GM18499 (cell line): ENCODE results near the gene PARD3B.
"Not testable (repeated sequence)": the region's sequence is repeated elsewhere in the genome, so short reads cannot be mapped to it uniquely, and the experiment has no call there.

Experiments used
- ATAC-seq: cut with Tn5 transposase; IDR thresholded peaks from one replicate; pipeline ENCODE4 v1.9.1; 2021; ENCODE audit warnings: moderate number of reproducible peaks; ENCODE audit not compliant: insufficient read depth, unreplicated experiment

PARD3B gene

DNA sequence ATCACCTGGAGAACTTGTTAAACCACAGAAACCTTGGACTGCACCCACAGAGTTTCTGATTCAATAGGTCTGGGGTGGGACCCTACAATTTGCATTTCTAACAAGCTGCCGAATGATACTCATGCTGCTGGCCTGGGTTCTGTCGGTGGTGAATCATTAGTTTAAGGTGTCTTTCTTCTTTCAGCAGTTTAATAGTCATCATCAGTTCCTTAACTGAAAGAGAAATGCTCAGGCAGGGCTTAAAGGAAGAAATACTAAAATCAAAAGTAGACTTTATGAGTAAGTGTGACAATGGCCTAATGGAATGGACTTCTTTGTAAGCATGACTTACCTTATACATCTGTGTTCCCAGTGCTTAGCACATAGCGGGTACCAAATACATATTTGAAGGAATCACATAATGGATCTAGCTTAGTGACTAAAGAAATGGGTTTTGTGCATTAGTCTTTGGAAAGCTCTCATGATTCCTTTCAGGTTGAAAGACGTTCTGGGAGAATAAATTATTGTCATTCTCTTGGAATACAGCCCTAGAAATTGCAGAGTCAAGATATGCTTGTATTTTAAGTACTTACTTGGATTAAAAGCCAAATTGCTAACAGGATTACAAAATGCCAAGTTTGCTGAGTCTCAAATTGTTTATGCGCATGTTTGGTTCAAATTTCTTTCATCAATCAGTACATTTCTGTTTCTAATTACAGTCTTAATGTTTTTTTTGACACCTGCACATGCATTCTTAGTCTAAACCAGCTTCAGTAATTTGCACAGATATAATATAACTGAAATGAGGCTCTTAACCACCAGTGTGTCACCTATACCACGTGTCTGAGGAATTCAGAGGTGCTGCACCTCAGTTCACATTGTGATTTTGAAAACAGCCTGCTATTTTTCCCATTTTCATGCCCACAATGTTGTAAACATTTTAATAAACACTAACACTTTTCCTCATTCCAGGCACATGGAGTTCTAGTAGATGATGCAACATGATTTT lies 916.7 kb downstream of the PARD3B start:
- no peak for ATAC-seq

DNA sequence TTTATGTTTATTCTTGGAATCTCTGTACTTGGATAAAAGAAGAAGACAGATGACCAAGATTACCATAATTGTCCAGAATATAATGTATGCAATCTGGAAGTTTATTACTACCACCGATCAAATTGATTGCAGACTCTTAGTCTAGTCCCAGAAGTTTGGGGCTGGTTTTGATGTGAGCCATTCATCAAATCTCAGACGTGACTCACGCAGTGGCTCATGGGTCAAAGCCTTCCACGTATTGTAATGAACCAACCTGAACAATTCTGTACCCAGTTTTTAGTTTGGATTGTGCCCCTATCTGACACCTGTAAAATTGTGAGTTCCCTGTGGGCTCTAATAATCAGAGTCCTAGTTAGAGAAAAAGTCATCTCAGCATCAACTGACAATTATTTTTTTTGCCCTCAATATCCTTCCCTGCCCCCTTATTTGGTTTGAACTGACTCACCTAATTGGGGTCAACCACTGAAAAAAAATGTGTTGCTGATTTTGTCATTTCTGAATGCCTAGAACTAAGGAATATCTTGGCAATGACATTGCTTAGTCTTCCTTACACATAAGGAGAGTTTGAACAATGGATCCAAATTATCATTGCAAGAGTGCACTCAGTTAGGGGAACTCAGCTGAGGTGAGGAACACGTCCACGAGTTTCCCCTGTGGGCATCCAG lies 917.5 kb downstream of the PARD3B start:
- ATAC-seq: no peak

DNA sequence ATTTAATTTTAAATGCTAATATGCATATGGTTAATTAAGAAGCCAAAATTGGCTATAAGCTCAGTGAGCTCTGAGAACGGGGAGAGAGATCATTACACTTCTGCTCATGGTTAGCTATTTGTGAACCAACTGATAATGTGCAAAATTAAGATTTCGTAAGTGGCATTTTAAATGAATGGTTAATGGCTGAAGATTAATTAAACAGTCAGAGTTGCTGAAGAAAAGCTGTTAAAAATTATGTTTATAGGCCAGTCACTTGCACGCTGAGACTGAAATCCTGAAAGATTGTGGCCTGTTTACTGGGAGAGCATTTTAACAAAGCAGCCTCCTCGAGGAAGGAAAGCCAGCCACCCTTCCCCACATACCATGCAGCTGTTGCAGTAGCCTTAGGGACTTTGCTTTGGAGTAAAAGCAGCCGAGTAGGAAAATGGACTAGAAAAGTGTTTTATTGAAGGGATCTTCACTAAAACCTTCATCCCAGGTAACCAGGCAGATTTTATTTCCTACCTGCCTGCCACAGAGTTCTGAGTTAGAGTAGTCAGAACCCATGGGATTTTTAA lies 918.3 kb downstream of the PARD3B start:
- no peak for ATAC-seq

DNA sequence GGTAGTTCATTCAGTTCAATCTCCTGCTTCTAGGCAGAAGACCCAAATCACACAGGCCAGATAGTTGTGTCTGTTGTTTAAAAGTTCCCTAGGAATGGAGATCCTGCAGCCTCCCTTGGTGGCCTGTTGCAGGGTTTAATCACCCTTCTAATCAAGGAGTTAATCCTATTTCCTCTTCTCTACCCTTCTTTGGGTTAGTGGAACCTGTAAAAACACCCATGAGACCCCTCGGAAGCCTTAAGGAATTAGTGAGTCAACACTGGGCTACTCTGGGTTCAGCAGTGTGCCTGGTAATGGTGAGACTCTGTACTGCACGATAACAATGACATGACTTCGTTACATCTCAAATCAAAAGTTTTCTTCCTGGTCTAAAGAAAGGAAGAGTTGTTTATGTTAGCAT lies 919.4 kb downstream of the PARD3B start:
- no peak for ATAC-seq

DNA sequence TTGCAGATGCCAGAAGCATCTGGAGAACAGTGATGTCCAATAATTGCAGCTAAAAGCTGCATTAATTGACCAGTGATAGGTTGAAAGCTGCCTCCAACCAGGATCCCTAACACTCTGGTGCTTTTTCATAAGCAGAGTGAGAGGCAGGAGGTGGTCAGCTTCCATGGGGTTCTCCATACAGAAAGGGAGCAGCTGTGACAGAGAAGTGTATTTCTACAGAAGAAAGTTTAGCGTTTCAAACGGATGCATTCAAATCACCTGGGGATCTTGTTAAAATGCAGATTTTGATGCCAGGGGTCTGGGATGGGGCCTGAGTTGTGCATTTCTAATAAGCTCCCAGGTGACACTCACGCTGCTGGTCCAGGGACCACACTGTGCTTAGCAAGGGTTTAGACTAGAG lies 920.5 kb downstream of the PARD3B start:
- no peak for ATAC-seq

DNA sequence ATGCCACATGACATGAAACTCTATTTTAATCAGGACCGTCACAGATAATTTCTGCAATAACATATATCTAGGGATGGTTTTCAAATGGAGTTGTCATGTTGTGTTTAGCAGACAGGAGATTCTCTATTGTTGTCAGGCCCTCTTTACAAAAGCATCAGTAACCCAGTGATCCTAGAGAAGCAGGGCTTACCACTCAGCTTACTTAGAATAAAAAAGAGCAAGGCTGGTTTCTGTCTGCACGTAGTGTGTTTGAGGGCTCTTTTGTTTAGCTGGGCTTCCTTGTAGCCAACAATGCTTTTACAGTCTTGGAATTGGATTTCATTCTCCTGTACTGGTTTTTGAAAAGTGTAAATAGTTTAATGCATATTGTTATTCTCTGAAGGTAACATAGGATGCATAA lies 926.5 kb downstream of the PARD3B start:
- ATAC-seq: no peak

DNA sequence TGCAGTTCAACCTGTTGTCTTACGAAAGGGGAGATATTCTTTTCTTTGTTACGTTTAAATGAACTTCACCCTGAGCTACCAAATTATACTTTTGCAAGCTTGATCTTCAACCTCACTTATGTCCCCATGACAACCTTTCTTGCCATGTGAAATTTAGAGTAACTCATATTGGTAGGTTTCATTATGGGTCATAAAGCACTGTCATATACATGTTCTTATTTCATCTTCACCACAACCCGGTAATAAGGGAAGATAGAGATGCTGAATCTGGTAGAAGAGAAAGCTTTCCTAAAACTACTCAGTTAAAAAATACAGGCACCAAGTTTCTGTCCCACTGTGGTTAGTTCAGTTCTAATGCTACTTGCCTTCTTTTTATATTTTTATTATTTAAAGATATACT lies 928.5 kb downstream of the PARD3B start:
- ATAC-seq: no peak

DNA sequence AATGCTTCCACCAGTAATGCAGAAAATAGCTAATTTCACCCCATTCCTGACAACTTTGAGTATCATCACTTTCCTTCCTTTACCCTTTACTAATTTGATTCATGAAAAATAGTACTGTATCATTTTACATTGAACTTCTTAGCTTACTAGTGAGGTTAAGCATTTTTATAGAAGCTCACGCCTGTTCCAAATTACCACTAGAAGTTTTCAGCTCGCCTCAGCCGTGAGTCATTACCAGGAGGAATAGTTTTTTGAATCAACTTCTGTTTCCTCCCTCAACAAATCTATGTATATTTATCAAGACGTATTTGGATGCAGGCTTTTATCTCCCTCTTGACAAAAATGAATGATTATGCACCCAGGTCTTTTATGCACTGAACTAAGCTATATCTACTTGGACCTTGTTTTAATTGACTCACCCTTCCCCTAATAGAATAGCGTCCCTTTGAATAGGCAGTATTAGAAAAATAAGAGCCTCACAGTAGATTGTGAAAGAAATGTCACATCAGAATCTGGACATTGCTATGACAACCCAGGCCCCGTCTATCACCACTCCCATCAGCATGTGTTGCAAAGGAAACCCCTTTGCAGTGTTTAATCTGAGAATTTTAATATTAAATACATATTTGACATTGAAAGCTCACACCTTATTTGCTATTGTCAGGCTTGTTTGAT lies 929.6 kb downstream of the PARD3B start:
- no peak for ATAC-seq

DNA sequence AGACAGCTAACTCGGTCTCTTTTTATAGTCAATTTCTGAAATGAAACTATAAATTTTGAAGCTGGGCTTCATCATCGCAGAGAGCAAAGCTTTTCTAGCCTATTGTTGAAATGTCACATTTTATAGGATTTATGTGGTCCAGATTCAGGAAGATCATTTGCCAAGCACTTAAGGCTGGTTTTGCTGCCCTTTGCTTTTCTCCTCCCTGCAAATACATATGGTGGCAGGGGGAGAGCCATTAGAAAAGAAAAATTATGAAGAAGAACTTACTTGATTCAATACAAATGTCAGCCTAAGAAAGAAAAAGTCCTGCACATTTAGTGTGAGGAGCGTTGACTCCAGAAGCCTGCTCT lies 930.1 kb downstream of the PARD3B start:
- no peak for ATAC-seq

DNA sequence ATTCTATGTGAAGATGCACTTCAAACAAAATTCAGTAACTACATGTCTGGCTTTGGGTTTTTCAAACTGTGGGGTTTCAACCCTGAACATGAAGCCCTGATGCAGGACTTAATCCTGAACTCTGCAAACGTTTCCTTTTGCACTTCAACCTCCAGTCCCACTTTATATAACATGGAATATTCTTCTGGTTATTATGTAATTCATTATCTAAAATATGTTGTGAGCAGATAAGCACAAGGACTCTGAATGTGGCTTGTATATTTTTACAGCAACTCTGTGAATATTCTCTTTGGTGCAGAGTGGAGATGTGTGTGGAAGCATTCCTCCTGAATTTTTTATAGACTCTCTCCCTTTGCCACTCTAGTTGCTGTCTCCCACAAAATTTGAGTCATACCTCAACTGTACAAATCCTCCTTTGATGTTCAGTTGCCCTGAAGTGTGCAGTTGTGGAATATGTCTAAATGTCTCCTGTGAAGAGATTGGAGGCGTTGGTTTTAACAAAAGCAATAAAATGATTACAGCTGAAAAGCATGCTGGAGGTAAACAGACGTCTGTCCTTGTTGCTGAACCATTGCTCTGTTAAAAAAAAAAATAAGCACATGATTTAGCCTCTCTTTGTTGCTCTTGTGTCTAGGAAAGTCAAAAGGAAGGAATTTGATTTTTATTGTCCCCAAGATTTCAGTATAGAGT lies 931.9 kb downstream of the PARD3B start:
- ATAC-seq: no peak

DNA sequence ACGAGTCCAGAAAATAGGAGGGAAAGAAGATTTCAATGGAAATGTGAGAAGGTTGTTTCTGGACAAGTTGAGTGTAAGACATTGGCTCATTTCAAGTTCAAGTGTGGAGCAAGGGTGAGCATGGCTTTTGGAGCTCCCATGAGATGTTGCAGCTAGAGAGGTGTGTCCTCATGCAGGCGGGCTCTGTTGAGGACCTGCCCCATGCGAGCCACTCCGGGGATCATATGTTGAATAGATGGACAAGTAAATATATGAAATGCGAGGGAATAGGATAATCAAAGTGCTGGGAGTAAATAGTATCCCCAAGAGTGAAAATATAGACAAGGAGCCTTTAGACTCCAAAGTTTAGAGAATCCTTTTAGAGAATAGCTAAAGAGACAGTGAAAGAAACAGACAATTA lies 936.6 kb downstream of the PARD3B start:
- no peak for ATAC-seq

DNA sequence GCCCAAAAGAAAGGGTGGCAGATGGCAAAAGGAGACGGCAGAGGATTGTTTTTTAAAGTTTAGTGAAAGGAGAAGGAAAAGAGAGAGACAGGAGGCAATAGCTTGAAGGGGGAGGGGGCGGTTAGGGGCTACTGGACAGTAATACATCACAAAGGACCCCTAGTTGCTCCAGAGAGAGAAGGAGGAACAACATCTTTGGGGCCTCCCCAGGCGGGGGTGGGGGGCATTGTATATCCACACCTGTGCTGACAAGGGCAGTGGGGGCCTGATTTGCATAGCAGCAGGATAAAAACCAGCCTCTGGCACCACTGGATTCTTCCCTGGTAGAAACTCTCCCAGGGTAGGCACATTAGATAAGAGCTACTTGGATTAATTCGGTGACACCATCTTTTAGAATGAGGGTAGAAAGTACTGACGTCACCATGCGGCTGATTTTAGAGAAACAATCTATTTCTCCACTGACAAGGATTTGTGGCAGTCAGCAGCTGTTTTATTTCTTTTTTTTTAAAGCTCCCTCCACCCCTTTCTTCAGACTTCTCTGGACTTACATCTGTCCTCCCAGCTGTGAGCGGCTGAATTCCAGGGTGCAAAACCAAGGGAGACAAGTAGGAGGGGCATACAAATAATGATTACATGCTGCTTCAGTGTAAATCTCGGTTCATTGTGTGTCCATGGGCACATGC lies 937.3 kb downstream of the PARD3B start:
- ATAC-seq: no peak

DNA sequence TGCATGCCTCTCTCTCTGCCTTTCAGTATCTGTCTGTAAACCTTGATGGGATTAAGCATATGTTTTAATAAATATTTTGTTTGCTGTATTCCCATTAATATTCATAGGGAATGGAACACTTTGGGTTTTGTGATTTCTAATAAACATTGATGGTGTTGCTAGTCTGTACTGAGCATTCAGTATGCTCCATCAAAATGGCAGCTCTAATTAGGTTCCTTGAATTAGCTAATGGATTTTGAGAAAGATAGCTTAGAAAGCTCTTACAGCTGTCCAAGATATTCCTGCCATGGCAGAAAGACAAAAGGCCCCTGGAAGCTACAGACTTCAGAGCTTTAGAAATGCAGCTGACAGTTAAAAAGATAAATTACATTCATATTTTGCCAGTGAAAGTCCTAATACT lies 937.8 kb downstream of the PARD3B start:
- no peak for ATAC-seq

DNA sequence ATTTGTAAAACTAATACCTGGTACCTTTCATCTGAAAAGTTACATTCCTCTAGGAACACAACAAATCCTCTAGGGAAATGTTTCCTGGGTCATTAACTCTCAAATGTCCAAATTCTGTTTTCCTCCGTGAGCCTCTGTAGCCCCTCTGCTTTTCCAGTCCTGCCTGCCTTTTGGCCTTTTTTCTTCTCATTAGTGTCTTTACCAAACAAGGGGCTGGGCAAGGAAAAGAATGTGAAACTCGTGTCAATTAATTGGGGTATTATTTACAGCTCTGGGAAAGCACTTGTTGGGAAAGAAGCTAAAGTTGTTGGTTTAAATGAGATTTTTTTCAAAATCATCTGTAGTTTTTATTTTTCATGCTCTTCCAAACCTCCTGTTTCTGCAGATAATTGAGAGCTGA lies 938.9 kb downstream of the PARD3B start:
- ATAC-seq: no peak

DNA sequence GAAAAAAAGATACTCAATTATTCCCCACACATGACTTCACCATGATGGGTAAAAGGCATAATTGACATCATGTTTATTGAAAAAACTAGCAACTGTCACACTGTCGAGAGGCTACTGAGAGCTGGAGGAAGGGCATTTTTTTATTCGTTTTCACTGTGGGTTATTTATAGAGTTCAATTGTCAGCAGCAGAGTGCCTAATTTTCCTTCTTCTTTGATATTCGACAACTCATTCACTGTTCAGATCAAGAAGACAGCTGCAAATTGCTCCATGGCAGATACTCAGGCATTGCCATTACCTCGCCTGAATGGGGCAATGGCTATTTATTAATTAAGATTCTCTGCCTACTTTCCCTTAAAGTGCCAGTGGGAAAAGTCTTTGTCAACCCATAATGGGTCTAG lies 939.5 kb downstream of the PARD3B start:
- ATAC-seq: no peak

DNA sequence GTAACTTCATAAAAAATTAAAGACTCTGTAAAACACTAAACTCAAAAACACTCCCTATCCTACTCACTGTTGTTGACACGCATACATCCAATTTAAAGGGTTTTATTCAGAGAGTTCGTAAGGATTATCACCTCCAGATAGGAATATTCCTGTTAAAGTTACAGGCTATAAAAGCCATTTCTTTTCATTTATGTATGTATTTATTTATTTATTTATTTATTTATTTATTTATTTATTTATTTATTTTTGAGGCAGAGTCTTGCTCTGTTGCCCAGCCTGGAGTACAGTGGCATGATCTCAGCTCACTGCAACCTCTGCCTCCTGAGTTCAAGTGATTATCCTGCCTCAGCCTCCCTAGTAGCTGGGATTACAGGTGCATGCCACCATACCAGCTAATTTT lies 948.3 kb downstream of the PARD3B start:
- not testable (repeated sequence) for ATAC-seq

DNA sequence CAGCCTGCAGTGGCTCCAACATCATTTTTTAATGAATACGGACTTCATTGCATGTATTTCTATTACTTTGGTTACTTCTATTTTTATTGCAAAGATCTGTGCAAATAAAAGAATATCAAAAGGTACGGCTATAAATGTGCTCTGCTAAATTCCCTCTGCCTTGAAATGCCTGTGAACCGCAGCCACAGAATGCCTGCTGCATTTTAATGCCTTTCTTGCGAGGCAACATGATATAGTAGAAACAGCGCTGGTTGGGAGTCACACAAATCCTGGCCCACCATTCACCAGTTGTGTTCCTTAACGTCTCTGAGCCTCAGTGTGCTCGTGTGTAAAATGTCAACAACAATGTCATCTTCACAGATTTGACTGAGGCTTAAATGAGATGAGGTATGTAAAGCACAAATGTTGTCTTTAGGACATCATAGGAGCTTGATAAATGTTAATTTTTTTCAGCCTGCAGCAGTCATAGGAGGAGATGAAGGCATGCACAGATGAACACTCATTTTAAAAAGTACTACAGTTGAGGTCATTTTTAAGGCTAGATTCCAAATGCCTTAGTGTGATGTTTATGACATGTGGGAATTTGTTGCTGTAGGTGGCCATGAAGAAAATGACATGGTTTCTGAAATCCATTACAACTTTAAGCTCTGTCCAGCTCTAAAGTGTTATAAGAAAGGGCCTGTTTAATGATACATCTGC lies 949.4 kb downstream of the PARD3B start:
- no peak for ATAC-seq

DNA sequence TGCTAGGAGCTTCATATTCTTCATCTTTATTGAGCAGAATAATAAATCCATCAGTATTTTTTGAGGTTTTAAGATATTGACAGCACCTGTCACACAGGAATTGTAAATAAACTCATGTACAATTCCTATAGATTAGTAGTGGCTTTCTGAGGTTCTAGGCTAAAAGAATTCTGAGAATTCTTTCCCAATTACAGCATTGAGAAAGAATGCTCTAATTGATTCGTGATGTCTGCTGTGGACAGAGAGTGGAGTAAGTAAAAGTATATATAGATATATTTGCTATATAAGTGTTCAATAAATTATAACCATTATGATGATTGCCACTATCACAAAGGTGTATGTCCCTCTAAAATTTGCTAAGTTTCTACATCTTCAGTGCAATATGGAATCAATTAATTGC lies 950.5 kb downstream of the PARD3B start:
- ATAC-seq: no peak

DNA sequence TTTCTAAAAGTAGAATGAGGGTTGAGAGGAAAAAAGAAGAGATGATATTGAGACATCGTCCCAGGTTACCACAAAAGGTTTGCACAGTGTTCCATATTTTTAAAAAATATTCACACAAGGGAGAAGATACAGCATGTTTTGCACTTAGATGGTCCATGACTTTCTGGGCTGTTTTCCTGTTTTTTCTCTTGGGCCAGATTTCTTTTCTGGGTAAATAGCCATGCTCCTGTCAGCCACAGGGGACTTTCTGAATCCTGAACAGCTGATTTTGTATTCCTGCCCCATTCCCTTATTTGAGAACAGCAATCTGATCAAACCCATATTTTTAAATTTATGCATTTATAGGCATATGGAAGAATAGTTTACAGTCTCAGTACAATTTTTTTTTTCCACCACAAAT lies 951.1 kb downstream of the PARD3B start:
- ATAC-seq: no peak
